Ovary (tissue), 3 donors: ENCODE measurements around the gene GORASP1.

Experiments
- POLR2A ChIP-seq: fragments of 450-650 bp; IDR thresholded peaks from one replicate; pipeline ENCODE4 v1.6.1; 2017; ENCODE audit warnings: antibody characterized with exemption, mild to moderate bottlenecking, moderate library complexity
- TF ChIP-seq, protein P1 (sequence below), 3 donors: fragments of 450-650 bp in 2 of 3; fragments of 200-600 bp in 1 of 3; IDR thresholded peaks; one replicate each; pipeline versions ENCODE4 v1.5.1 to v1.8.0; 2016 to 2022; ENCODE audit warnings: antibody characterized with exemption in 3 of 3, mild to moderate bottlenecking in 1 of 3
- donor health status: DM: no; HTN: no; CAD: no.

DNA sequence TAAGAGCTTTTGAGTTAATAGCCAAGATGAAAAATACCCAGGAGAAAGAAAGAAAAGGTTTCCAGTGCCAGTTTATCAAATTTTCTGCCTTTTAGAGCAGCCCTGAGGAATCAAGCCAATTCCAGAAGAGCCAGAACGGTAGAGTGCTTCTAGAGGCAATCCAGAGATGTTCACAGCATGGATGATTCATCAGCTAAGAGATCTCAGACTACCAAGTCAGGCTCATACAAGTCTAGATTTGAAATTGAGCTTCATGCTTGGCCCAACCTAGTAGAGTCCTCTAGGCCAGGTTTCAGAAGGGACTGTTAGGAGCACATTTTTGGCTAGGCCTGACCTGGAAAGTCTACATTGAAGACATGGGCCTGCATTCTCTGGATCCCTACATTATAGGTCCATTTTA is 40.1 kb downstream of the GORASP1 start:
- TF ChIP-seq, protein P1, sequence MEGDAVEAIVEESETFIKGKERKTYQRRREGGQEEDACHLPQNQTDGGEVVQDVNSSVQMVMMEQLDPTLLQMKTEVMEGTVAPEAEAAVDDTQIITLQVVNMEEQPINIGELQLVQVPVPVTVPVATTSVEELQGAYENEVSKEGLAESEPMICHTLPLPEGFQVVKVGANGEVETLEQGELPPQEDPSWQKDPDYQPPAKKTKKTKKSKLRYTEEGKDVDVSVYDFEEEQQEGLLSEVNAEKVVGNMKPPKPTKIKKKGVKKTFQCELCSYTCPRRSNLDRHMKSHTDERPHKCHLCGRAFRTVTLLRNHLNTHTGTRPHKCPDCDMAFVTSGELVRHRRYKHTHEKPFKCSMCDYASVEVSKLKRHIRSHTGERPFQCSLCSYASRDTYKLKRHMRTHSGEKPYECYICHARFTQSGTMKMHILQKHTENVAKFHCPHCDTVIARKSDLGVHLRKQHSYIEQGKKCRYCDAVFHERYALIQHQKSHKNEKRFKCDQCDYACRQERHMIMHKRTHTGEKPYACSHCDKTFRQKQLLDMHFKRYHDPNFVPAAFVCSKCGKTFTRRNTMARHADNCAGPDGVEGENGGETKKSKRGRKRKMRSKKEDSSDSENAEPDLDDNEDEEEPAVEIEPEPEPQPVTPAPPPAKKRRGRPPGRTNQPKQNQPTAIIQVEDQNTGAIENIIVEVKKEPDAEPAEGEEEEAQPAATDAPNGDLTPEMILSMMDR (IDR thresholded peaks at IDR 0.05): no peak
- no peak for TF ChIP-seq POLR2A
